NOMO-1 treated with DMSO at 0.1 percent for 48 hours (cell line): ENCODE data around the gene CELSR1.

Experiments
- DNase-seq: peaks from one replicate; lab custom pipeline; 2025; ENCODE audit not compliant: unreplicated experiment; lab: John Stamatoyannopoulos, UW

Gene CELSR1

GRCh38 chr22:46447906-46448305 is 89.5 kb downstream of the CELSR1 start:
- no peak for DNase-seq

- no peak for DNase-seq
These were observed 90.6 kb downstream of the CELSR1 start for GRCh38 chr22:46446799-46447198.

GRCh38 chr22:46445771-46446420 is 91.5 kb downstream of the CELSR1 start:
- DNase-seq, result no peak

GRCh38 chr22:46444390-46444854 is 93.0 kb downstream of the CELSR1 start:
- no peak for DNase-seq

- DNase-seq, result no peak
These were observed 93.5 kb downstream of the CELSR1 start for GRCh38 chr22:46443850-46444389.

GRCh38 chr22:46442217-46442853 is 95.1 kb downstream of the CELSR1 start:
- DNase-seq, result no peak

GRCh38 chr22:46439576-46440465 is 97.6 kb downstream of the CELSR1 start:
- DNase-seq, result no peak

GRCh38 chr22:46439111-46439510 is 98.3 kb downstream of the CELSR1 start:
- no peak for DNase-seq

- DNase-seq, result no peak
These were observed 99.6 kb downstream of the CELSR1 start for GRCh38 chr22:46437671-46438440.

GRCh38 chr22:46436595-46437175 is 100.7 kb downstream of the CELSR1 start:
- DNase-seq, result no peak

- DNase-seq, result no peak
These were observed 104.1 kb downstream of the CELSR1 start for GRCh38 chr22:46433318-46433717.

- DNase-seq, result peak; percentile 18
These were observed 105.0 kb downstream of the CELSR1 start for GRCh38 chr22:46432164-46433068.

GRCh38 chr22:46430961-46431838 is 106.2 kb downstream of the CELSR1 start:
- DNase-seq, result no peak

GRCh38 chr22:46429325-46429853 is 108.0 kb downstream of the CELSR1 start:
- DNase-seq, result no peak

- no peak for DNase-seq
These were observed 108.7 kb downstream of the CELSR1 start for GRCh38 chr22:46428602-46429324.

- no peak for DNase-seq
These were observed 109.2 kb downstream of the CELSR1 start for GRCh38 chr22:46428171-46428570.

GRCh38 chr22:46425016-46425415 is 112.4 kb downstream of the CELSR1 start:
- DNase-seq, result no peak
